ENCODE measurements around the gene ING2.
"Not testable (repeated sequence)": the region's sequence is repeated elsewhere in the genome, so short reads cannot be mapped to it uniquely, and the experiment has no call there.

Gene ING2

DNA sequence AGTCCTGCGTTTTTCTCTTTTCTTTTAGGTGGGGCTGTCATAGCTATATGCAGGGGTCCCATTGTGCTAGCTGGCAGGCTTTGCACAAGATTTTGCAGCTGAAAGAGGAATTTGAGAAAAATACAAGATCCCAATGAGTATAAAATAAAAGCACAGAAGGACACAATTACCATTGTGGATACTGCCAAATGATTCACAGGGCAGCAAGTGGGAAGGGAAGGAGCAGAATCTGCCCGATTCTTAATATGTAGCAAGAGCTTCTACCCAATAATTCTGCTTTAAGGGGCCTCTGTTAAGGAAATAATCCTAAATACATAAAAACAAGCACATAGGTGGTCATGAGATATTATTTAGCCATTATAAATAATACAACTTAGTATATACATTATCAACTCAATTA lies 25.9 kb upstream of the ING2 start:
- no peak for ATAC-seq
- TF ChIP-seq TCF4 (CRISPR knock-in tag; IDR thresholded peaks at IDR 0.05; ENCODE audit: borderline replicate concordance) (no peak), PPARA (CRISPR knock-in tag; IDR thresholded peaks at IDR 0.05; ENCODE audit: borderline replicate concordance) (no peak), SNAI2 (CRISPR knock-in tag; IDR thresholded peaks at IDR 0.05) (no peak)
- TF ChIP-seq, protein P1, sequence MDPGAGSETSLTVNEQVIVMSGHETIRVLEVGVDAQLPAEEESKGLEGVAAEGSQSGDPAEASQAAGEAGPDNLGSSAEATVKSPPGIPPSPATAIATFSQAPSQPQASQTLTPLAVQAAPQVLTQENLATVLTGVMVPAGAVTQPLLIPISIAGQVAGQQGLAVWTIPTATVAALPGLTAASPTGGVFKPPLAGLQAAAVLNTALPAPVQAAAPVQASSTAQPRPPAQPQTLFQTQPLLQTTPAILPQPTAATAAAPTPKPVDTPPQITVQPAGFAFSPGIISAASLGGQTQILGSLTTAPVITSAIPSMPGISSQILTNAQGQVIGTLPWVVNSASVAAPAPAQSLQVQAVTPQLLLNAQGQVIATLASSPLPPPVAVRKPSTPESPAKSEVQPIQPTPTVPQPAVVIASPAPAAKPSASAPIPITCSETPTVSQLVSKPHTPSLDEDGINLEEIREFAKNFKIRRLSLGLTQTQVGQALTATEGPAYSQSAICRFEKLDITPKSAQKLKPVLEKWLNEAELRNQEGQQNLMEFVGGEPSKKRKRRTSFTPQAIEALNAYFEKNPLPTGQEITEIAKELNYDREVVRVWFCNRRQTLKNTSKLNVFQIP (CRISPR knock-in tag; IDR thresholded peaks at IDR 0.05; ENCODE audit: borderline replicate concordance, low read depth), result no peak
- TF ChIP-seq, protein P2, sequence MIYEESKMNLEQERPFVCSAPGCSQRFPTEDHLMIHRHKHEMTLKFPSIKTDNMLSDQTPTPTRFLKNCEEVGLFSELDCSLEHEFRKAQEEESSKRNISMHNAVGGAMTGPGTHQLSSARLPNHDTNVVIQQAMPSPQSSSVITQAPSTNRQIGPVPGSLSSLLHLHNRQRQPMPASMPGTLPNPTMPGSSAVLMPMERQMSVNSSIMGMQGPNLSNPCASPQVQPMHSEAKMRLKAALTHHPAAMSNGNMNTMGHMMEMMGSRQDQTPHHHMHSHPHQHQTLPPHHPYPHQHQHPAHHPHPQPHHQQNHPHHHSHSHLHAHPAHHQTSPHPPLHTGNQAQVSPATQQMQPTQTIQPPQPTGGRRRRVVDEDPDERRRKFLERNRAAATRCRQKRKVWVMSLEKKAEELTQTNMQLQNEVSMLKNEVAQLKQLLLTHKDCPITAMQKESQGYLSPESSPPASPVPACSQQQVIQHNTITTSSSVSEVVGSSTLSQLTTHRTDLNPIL (CRISPR knock-in tag; IDR thresholded peaks at IDR 0.05; ENCODE audit: low read depth), result no peak
- TF ChIP-seq, protein P3, sequence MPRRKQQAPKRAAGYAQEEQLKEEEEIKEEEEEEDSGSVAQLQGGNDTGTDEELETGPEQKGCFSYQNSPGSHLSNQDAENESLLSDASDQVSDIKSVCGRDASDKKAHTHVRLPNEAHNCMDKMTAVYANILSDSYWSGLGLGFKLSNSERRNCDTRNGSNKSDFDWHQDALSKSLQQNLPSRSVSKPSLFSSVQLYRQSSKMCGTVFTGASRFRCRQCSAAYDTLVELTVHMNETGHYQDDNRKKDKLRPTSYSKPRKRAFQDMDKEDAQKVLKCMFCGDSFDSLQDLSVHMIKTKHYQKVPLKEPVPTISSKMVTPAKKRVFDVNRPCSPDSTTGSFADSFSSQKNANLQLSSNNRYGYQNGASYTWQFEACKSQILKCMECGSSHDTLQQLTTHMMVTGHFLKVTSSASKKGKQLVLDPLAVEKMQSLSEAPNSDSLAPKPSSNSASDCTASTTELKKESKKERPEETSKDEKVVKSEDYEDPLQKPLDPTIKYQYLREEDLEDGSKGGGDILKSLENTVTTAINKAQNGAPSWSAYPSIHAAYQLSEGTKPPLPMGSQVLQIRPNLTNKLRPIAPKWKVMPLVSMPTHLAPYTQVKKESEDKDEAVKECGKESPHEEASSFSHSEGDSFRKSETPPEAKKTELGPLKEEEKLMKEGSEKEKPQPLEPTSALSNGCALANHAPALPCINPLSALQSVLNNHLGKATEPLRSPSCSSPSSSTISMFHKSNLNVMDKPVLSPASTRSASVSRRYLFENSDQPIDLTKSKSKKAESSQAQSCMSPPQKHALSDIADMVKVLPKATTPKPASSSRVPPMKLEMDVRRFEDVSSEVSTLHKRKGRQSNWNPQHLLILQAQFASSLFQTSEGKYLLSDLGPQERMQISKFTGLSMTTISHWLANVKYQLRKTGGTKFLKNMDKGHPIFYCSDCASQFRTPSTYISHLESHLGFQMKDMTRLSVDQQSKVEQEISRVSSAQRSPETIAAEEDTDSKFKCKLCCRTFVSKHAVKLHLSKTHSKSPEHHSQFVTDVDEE (CRISPR knock-in tag; IDR thresholded peaks at IDR 0.05), result no peak

DNA sequence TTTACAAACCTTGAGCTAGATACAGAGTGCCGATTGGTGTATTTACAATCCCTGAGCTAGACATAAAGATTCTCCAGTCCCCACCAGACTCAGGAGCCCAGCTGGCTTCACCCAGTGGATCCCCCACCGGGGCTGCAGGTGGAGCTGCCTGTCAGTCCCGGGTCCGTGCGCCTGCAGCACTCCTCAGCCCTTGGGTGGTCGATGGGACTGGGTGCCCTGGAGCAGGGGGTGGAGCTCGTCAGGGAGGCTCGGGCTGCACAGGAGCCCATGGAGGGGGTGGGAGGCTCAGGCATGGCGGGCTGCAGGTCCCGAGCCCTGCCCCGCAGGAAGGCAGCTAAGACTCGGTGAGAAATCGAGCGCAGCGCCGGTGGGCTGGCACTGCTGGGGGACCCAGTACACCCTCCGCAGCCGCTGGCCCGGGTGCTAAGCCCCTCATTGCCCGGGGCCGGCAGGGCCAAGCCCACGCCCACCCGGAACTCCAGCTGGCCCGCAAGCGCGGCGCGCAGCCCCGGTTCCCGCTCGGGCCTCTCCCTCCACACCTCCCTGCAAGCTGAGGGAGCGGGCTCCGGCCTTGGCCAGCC lies 22.3 kb upstream of the ING2 start:
- not testable (repeated sequence) for ATAC-seq

DNA sequence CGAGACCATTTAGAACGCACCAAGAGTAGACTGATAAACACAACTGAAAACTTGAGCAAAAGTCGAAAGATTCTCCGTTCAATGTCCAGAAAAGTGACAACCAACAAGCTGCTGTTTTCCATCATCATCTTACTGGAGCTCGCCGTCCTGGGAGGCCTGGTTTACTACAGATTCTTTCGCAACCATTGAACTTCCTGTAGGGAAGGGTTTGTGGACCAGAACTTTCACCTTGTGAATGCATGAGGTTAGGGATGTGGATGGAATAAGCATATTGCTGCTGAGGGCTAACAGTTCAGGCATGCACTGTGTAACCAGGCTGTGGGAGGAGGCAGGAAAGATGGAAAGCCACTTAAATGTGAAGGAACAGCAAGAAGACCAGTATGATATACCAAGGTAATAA lies 20.9 kb upstream of the ING2 start:
- TF ChIP-seq TCF4 (CRISPR knock-in tag; IDR thresholded peaks at IDR 0.05; ENCODE audit: borderline replicate concordance), result no peak
- no peak for TF ChIP-seq BACH2 (CRISPR knock-in tag; IDR thresholded peaks at IDR 0.05; ENCODE audit: borderline replicate concordance)
- TF ChIP-seq, protein P1 (CRISPR knock-in tag; IDR thresholded peaks at IDR 0.05; ENCODE audit: borderline replicate concordance, low read depth), result no peak
- TF ChIP-seq ZNF565 (CRISPR knock-in tag; conservative IDR thresholded peaks at IDR 0.05; ENCODE audit: low read depth), result no peak
- ATAC-seq, result no peak

DNA sequence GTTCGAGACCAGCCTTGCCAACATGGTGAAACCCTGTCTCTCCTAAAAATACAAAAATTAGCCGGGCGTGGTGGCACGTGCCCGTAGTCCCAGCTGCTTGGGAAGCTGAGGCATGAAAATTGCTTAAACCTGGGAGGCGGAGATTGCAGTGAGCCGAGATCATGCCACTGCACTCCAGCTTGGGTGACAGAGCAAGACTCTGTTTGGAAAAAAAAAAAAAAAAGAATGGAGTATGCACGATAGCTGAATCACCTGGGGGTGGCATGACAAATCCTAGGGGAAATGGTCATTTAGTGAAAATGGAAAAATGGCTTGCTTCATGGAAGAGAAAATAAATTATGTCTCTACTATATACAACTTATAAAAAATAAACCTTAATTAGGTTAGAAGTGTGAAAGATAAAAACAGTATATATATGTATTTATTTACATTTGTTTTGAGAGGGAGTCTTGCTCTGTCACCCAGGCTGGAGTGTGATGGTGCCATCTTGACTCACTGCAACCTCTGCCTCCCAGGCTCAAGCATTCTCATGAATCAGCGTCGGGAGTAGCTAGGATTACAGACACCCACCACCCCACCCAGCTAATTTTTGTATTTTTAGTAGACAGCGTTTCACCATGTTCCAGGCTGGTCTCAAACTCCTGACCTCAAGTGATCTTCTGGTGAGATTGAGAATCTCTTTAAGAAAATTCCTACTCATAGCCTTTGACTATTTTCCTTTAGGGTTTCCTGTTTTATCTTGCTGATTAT lies 19.3 kb upstream of the ING2 start:
- no peak for ATAC-seq

DNA sequence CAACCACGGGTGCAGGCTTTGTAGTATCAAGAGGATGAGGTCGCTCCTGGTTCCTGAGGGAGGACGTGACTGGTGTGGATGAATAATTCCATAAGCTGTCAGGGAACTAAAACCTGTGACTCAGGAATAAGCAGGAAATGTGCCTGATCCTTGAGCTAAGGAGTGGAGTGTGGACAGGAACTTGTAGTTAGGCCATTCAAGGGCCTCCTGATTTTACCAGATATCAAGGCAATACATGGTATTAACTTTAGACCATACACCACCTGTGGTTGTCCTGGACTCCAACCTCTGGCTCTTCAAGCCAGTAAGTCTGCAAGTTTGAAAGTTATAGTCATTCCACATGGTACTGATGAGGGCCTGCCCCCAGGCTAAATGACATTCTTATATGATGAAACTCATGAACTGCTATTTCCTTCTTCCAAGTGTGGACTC lies 12.1 kb upstream of the ING2 start:
- no peak for ATAC-seq
- TF ChIP-seq ZNF70 (CRISPR knock-in tag; IDR thresholded peaks at IDR 0.05) (no peak), ESRRG (CRISPR knock-in tag; IDR thresholded peaks at IDR 0.05) (no peak), PPARA (CRISPR knock-in tag; IDR thresholded peaks at IDR 0.05; ENCODE audit: borderline replicate concordance) (no peak), ARNTL (CRISPR knock-in tag; IDR thresholded peaks at IDR 0.05; ENCODE audit: borderline replicate concordance, low read depth) (no peak)
- TF ChIP-seq, protein P3 (CRISPR knock-in tag; IDR thresholded peaks at IDR 0.05), result no peak
- TF ChIP-seq, protein P1 (CRISPR knock-in tag; IDR thresholded peaks at IDR 0.05; ENCODE audit: borderline replicate concordance, low read depth), result no peak
- TF ChIP-seq, protein P4, sequence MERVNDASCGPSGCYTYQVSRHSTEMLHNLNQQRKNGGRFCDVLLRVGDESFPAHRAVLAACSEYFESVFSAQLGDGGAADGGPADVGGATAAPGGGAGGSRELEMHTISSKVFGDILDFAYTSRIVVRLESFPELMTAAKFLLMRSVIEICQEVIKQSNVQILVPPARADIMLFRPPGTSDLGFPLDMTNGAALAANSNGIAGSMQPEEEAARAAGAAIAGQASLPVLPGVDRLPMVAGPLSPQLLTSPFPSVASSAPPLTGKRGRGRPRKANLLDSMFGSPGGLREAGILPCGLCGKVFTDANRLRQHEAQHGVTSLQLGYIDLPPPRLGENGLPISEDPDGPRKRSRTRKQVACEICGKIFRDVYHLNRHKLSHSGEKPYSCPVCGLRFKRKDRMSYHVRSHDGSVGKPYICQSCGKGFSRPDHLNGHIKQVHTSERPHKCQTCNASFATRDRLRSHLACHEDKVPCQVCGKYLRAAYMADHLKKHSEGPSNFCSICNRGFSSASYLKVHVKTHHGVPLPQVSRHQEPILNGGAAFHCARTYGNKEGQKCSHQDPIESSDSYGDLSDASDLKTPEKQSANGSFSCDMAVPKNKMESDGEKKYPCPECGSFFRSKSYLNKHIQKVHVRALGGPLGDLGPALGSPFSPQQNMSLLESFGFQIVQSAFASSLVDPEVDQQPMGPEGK (CRISPR knock-in tag; IDR thresholded peaks at IDR 0.05; ENCODE audit: borderline replicate concordance), result no peak

More for the DNA sequence above, 19.3 kb upstream of the ING2 start:
- TF ChIP-seq SNAI2 (CRISPR knock-in tag; IDR thresholded peaks at IDR 0.05) (no peak), ZNF8 (CRISPR knock-in tag; IDR thresholded peaks at IDR 0.05) (no peak), ESRRG (CRISPR knock-in tag; IDR thresholded peaks at IDR 0.05) (no peak), ZFP3 (CRISPR knock-in tag; IDR thresholded peaks at IDR 0.05) (no peak), ZNF565 (CRISPR knock-in tag; conservative IDR thresholded peaks at IDR 0.05; ENCODE audit: low read depth) (no peak), ZNF70 (CRISPR knock-in tag; IDR thresholded peaks at IDR 0.05) (no peak)
- TF ChIP-seq, protein P5, sequence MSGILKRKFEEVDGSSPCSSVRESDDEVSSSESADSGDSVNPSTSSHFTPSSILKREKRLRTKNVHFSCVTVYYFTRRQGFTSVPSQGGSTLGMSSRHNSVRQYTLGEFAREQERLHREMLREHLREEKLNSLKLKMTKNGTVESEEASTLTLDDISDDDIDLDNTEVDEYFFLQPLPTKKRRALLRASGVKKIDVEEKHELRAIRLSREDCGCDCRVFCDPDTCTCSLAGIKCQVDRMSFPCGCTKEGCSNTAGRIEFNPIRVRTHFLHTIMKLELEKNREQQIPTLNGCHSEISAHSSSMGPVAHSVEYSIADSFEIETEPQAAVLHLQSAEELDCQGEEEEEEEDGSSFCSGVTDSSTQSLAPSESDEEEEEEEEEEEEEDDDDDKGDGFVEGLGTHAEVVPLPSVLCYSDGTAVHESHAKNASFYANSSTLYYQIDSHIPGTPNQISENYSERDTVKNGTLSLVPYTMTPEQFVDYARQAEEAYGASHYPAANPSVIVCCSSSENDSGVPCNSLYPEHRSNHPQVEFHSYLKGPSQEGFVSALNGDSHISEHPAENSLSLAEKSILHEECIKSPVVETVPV (CRISPR knock-in tag; IDR thresholded peaks at IDR 0.05), result no peak

All from SK-N-SH treated with all-trans-retinoic acid at 6 μM for 48 hours (cell line).